Skin of body (tissue), 2 donors: ENCODE data around the gene SLC34A2. TPM values are rescaled to one million over a fixed set of nuclear protein-coding genes. Genes with fewer than 3 reads are reported as not detected.
"Not testable (repeated sequence)": the region's sequence is repeated elsewhere in the genome, so short reads cannot be mapped to it uniquely, and the experiment has no call there.

Experiments used
- DNase-seq: peaks from one replicate; lab custom pipeline; 2025; lab: John Stamatoyannopoulos, UW
- total RNA-seq: library from RNA; depleted of rRNA; stranded (reverse); fragments of >200 nt; gene quantifications from one replicate; pipeline ENCODE4 v1.2.3, GENCODE V29; 2014

Gene SLC34A2
- total RNA-seq, 1 donor from 2014 or later, result 1.1 TPM

DNA sequence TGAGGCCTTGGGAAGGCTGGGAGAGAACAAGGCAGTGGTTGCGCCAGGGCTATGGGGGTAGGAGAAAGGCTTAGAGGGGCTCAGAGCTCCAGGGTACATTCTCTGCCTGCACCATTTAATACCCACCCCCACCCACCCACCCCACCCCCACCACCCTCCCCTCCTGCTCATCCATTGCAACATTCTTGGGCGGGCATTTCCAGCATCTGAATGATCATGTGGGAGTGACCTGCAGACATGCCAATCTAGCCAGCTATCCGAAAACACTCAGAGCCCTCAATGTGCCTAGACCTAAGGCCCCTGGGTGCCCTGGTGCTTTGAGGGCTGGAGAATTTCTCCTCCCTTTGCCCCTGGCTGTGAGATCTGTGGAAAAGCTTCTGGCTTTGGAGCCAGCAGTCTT lies 3.1 kb downstream of the SLC34A2 start:
- DNase-seq, result no peak

DNA sequence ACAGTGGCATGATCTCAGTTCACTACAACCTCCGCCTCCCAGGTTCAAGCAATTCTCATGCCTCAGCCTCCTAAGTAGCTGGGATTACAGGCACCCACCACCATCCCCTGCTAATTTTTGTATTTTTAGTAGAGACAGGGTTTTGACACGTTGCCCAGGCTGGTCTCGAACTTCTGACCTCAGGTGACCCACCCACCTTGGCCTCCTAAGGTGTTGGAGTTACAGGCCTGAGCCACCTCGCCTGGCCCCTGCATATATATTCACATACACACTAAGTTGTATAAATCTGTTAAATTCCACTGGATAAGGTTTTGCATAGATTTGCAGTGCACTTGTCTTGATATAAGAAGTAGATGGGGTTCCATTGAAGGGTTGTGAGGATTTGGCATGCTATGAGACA lies 5.8 kb downstream of the SLC34A2 start:
- DNase-seq, result not testable (repeated sequence)

DNA sequence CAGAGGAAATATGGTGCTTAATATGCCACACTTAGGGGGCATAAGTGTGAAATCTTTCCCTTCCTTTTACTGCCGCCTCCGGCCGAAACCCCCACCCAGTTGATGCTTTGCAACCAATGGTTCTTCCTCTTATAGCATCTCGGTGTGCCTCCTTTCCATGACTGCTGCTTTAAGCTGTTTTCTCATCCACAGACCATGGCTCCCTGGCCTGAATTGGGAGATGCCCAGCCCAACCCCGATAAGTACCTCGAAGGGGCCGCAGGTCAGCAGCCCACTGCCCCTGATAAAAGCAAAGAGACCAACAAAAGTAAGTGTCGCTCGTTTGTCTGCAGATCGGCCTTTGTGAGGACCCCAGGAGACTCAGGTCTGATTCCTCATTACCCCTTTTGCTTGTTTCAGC lies 6.7 kb downstream of the SLC34A2 start:
- no peak for DNase-seq

DNA sequence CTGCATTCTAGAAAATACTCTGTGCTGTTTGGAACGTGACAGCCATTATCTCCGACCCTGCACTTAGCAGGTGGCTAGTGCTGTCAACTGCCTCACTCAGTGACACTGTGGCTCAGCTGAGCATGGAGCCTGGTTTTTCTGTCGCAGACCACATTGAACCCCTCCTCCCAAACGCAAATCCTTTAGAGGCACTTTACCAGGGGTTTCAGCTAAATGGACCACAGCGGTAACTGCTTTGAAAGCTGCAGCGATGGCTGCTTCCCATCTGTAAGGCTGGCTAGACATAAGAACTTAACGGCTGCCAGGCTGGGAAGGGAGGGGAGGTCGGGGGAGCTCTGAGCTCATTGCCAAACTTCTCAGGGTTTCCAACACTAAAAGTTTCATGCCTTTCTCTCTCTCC lies 8.1 kb downstream of the SLC34A2 start:
- DNase-seq, result peak; percentile 26

DNA sequence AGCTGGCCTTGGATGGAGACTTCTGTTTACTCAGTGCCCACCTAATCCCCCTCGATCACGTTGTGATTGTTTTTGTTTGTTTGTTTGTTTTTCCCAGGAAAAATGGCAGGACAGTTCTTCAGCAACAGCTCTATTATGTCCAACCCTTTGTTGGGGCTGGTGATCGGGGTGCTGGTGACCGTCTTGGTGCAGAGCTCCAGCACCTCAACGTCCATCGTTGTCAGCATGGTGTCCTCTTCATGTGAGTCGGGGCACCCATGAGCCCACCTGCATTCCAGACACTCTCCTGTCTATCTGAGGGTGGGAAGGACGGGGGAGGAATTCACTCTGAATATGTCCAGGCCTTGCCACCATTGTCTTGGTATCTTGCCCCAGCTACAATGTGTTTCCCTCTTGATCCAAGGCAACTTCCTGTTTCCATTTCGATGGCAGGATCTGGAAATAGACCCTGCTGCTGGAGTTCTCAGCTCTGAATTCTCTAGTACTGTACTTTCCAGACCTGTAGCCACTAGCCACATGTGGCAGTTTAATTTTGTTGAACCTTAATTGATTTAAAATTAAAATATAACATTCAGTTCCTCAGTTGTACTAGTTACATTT lies 10.5 kb downstream of the SLC34A2 start:
- no peak for DNase-seq

DNA sequence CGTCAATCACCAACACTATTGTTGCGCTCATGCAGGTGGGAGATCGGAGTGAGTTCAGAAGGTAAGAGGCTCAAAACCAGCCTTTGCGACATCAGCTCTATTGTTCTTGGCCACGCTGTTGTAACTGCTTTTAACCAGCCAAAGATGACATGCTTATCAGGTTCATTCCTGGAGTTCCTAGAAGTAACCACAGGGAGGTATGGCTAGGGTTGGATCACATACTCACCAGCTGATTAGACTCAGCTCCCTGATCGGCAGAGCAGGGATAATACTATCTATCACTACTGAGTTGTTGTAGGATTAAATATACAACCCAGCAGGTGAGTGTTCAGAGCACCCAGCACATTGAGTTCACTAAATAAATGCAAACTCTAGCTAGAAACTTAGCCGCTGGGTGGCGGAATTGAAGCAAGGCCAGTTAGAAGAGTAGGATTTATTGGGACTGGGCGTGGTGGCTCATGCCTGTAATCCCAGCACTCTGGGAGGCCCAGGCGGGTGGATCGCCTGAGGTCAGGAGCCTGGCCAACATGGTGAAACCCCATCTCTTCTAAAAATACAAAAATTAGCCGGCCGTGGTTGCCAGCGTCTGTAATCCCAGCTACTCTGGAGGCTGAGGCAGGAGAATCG lies 12.4 kb downstream of the SLC34A2 start:
- no peak for DNase-seq

DNA sequence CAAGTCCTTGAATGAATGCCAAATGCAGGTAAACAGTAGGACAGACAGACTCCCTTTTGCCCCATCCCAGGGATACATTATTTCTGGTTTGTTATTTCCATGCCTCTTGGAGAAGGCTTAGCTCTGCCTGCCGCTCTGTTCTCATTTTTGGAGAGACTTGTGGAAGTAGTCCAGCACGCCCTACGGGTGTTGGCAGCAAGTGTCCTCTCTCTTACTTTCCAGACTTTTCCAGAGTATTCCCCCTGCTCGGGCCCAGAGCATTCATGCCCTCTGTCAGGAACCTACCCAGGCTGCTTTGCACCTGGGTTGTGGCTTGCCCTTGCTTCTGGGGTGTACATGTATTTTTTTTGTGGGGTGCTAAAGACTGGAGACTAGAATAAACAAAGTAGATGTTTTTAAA lies 15.3 kb downstream of the SLC34A2 start:
- no peak for DNase-seq

DNA sequence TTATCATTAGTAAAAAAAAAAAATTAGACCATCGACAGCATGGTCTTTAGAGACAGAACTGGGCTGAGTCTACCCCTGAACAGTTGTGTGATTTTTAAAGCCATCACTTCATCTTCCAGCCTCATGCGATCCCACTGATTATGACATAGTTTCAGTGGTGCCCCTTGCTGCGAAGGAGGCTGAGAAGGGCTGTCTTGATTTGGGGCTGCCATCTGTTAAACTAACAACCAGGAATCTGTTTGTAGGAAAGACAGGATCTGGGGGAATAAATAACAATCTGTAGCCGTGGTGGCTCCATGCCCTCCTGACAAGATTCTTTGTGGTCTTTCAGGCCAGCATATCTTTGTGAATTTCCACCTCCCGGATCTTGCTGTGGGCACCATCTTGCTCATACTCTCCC lies 17.1 kb downstream of the SLC34A2 start:
- DNase-seq, result no peak

DNA sequence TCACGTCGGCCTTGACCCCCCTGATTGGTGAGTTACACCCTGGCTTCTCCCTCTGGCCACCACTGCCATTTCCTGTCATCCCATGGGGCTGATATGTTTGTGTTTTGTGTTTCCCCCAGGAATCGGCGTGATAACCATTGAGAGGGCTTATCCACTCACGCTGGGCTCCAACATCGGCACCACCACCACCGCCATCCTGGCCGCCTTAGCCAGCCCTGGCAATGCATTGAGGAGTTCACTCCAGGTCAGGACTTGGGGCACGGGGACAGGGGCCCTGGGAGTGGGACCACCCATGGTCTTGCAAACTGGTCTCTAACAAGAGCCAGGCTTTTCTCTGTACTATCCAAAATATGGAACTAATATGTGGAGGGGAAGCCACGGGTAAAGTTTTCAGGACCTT lies 18.7 kb downstream of the SLC34A2 start:
- DNase-seq, result no peak

DNA sequence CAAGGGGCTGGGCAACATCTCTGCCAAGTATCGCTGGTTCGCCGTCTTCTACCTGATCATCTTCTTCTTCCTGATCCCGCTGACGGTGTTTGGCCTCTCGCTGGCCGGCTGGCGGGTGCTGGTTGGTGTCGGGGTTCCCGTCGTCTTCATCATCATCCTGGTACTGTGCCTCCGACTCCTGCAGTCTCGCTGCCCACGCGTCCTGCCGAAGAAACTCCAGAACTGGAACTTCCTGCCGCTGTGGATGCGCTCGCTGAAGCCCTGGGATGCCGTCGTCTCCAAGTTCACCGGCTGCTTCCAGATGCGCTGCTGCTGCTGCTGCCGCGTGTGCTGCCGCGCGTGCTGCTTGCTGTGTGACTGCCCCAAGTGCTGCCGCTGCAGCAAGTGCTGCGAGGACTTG lies 20.6 kb downstream of the SLC34A2 start:
- DNase-seq, result no peak

DNA sequence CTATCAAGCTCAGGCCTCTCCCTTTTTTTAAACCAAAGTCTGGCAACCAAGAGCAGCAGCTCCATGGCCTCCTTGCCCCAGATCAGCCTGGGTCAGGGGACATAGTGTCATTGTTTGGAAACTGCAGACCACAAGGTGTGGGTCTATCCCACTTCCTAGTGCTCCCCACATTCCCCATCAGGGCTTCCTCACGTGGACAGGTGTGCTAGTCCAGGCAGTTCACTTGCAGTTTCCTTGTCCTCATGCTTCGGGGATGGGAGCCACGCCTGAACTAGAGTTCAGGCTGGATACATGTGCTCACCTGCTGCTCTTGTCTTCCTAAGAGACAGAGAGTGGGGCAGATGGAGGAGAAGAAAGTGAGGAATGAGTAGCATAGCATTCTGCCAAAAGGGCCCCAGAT lies 21.5 kb downstream of the SLC34A2 start:
- no peak for DNase-seq

DNA sequence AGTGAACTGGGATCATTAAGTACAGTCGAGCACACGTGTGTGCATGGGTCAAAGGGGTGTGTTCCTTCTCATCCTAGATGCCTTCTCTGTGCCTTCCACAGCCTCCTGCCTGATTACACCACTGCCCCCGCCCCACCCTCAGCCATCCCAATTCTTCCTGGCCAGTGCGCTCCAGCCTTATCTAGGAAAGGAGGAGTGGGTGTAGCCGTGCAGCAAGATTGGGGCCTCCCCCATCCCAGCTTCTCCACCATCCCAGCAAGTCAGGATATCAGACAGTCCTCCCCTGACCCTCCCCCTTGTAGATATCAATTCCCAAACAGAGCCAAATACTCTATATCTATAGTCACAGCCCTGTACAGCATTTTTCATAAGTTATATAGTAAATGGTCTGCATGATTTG lies 22.3 kb downstream of the SLC34A2 start:
- no peak for DNase-seq

DNA sequence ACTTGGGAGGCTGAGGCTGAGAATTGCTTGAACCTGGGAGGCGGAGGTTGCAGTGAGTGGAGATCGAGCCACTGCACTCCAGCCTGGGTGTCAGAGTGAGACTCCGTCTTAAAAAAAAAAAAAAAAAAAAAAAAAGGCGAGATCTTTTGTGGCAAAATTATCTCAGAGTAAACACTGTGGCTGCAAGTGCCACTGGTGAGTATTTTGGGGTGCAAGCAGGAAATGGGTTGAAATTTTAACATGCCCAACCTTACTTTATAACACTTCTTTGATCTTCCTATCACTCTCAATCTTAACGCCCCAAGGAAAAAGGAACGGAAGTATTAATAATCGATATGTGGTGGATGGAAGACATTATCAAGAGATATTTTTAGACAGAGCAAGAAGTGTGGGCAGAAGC lies 32.1 kb downstream of the SLC34A2 start:
- no peak for DNase-seq

DNA sequence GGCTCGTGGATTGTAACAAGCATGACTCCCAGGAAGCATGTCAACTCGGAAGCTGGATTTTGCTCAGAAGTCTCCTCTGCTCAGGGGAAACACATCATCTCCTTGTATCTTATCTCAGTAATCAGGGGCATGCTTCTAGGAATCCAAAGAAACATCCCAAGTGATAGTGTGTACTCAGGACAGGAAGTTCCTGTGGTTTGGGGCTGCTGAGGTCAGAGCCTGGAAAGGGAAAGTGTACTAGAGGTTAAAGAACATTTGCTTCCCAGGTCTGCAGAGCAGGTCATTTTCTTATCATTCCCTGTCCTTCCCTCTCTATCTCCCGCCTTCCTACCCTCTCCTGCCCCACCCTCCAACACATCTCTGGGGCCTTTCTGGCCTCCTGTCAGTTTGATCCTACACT lies 38.8 kb downstream of the SLC34A2 start:
- no peak for DNase-seq

DNA sequence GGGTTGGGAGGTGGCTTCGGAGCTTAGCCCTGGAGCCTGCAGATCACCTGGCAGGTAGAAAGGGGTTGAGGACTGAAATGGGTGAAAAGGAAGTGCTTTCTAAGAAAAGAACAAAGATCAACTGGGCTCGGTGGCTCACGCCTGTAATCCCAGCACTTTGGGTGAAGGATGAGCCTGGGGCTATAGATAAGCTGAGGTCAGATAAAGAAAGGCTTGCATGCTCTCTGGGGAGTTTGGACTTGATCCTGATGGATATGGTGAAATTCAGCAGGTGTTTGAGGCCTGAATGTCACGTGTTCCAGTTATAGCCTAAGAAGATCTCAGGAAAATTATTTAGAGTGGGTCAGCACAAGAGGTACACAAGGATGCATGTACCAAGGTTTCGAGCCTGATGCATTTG lies 40.8 kb downstream of the SLC34A2 start:
- DNase-seq, result no peak

DNA sequence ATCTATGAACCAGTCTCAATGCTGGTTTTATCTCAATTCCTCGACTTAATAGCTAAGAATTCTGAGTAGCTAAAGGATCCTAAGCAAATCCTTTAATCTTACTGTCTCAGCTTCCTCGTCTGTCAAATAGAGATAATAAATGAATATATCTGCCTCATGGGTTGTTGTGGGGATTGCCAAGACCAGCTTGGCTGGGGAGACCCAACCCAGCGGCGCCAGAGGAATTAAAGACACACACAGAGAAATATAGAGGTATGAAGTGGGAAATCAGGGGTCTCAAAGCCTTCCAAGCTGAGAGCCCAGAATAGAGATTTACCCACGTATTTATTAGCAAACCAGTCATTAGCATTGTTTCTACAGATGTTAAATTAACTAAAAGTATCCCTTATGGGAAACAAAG lies 41.9 kb downstream of the SLC34A2 start:
- no peak for DNase-seq

DNA sequence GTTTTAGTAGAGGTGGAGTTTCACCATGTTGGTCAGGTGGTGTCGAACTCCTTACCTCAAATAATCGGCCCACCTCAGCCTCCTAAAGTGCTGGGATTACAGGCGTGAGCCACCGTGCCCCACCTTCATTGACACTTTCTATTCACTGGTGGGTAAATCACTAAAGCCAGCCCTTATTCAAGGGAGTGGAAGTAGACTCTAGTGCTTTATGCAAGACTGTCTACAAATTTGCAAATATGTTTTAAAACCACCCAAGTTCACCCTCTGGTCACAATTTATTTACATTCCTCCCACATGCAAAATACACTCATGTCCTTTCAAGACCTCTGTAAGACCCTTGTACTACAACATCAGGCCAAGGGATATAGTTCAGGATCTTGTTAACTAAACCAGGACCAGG lies 45.0 kb downstream of the SLC34A2 start:
- DNase-seq, result no peak

DNA sequence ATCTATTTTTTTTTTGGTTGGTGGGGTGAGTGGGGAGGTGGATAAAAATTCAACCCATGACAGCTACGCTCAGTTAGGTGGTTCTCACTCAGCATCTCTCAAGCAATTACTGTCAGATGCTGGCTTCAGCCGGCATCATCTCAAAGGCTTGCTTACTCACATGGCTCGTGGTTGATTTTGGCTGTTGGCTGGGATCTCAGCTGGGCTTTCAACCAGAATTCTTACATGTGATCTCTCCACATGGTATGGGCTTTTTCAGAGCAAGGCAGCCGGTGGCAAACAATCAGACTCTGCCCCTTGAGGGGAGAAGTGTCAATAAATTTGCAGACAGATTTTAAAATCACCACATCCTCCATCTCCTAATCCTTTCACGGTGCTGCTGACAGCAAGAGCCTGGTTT lies 47.2 kb downstream of the SLC34A2 start:
- DNase-seq, result peak; percentile 37

DNA sequence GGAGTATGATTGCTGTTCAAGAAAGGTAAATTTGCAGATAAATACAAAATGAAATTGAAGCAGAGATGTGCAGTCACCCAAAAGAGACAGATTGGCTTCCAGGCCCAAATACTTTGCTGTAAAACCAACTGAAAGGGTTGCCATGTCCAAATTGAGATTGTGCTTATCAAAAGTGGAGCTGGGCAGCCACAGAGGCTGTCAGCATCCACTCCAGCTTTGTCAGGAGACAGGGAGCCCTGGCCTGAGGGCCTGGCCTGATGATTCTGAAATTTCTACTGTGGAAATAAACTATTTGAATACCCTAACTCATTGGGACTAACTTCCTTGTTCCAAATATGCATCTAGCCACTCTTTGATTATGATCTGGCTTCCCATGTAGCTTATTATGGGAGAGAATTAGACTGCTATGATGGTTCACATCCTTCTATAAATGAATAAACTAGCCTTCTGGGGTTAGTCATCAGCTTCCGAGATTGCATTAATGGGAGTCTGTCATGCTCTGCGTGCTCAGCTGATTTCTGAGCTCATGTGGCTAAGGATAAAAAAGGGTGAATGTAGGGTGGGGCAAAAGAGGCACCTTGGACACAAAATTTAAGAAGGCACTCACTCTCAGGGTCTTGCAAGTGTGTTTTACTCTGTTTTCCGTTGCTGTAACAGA lies 48.2 kb downstream of the SLC34A2 start:
- no peak for DNase-seq

DNA sequence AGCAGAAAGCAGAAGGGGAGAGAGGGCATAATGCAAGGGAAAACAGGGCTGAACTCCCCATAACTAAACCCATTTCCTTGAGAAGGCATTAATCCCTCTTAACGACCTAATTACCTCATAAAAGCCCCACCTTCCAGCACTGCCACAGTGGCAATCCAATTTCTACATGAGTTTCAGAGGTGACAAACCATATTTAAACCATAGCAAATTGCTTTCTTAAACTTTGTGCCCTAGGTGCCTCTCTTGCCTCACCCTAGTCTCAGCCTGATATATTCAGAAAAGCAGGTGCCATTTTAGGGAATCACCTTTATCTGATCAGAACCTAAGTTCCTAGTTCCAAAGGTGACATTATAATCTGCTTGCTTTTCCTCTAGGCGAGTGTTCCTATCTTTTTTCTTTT lies 48.9 kb downstream of the SLC34A2 start:
- no peak for DNase-seq

DNA sequence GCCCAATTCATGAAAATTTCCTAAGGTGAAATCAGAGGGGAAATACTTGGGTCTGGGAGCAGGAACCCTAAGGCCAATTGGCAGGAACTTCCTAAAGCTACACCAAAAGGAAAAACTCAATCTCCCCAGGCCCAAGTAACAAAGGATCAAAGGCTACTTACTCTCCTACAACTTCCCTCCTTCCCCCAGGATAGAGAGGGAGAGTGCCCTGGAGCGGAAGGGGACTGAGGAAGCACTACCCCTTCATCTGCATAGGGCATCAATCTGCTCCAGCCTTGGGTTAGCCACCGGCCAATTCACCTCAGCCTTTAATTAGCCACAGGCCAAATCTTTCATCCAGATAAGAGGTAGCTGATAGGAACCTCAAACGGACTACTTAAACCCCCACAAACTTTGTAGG lies 55.0 kb downstream of the SLC34A2 start:
- DNase-seq, result no peak

DNA sequence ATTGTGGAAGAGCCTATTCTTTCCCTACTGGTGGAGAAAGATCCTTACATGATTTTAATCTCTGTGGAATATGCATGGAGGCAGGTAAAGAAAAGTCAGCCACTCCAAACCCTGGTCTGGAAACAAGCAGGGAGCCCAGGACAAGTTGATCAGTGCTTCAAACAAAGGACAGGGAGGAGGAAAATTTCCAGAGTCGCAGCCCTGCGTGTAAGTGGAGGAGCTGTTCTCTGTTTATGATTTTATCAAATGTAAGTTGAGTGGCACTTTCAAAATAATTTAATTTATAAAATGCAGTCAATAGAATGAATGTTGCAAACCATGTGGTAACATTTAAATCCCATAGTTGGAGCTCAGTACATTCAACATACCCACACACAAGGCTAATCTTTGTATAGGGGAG lies 57.0 kb downstream of the SLC34A2 start:
- no peak for DNase-seq

DNA sequence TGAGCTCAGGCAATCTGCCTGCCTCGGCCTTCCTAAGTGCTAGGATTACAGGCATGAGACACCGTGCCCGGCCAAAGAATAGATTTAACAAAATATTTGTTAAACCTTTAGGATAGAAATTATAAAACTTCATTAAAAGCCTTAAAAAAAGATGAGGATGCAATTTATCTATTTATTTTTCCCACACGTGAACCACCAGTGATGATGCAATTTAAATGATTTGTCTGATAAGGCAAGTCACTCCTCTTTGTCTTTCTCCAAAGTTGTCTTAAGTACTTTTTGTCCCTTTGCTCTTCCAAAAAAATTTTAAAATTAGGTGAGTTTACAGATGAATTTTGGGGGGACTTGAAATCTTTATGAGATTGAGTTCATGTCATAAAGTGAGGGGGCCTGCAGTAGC lies 58.2 kb downstream of the SLC34A2 start:
- DNase-seq, result no peak
